WTC11 (cell line): Measurements from ENCODE around the gene ZCCHC7.
"Not testable (repeated sequence)": the region's sequence is repeated elsewhere in the genome, so short reads cannot be mapped to it uniquely, and the experiment has no call there.

ENCODE experiments used
- ATF2 ChIP-seq: sonication (generic); formaldehyde crosslinking; IDR thresholded peaks from 2 replicates; pipeline ENCODE4 v1.8.1; 2022; ENCODE audit warnings: low read depth, missing genetic modification reagents, borderline replicate concordance
- ATF3 ChIP-seq: sonication (generic); formaldehyde crosslinking; conservative IDR thresholded peaks from 2 replicates; pipeline ENCODE4 v1.8.1; 2022; ENCODE audit warnings: mild to moderate bottlenecking, missing genetic modification reagents
- CTCF ChIP-seq: fragments of 200-600 bp; IDR thresholded peaks from 2 replicates; pipeline ENCODE4 v1.8.0; 2022; ENCODE audit warnings: antibody characterized with exemption
- E2F1 ChIP-seq: sonication (generic); formaldehyde crosslinking; IDR thresholded peaks from 2 replicates; pipeline ENCODE4 v1.8.0; 2022; ENCODE audit warnings: mild to moderate bottlenecking, missing genetic modification reagents
- HMGA2 ChIP-seq: fragments of 250-450 bp; sonication (Bioruptor Pico); IDR thresholded peaks from 2 replicates; pipeline ENCODE4 v1.4.0; 2021; ENCODE audit warnings: mild to moderate bottlenecking, moderate library complexity
- MAX ChIP-seq: sonication (generic); formaldehyde crosslinking; IDR thresholded peaks from 2 replicates; pipeline ENCODE4 v1.8.0; 2022; ENCODE audit warnings: mild to moderate bottlenecking, missing genetic modification reagents
- PREB ChIP-seq: sonication (generic); formaldehyde crosslinking; IDR thresholded peaks from 2 replicates; pipeline ENCODE4 v1.8.1; 2022; ENCODE audit warnings: mild to moderate bottlenecking, missing genetic modification reagents, moderate library complexity, borderline replicate concordance
- SMAD3 ChIP-seq: sonication (generic); formaldehyde crosslinking; IDR thresholded peaks from 2 replicates; pipeline ENCODE4 v1.8.0; 2022; ENCODE audit warnings: missing genetic modification reagents, mild to moderate bottlenecking, borderline replicate concordance
- USF2 ChIP-seq: sonication (generic); formaldehyde crosslinking; IDR thresholded peaks from 2 replicates; pipeline ENCODE4 v1.8.1; 2023; ENCODE audit warnings: mild to moderate bottlenecking, missing genetic modification reagents, moderate library complexity
- ZNF232 ChIP-seq: sonication (generic); formaldehyde crosslinking; IDR thresholded peaks from 2 replicates; pipeline ENCODE4 v1.8.0; 2022; ENCODE audit warnings: mild to moderate bottlenecking, missing genetic modification reagents

- not testable (repeated sequence) for TF ChIP-seq PREB (CRISPR knock-in tag); CTCF; E2F1 (CRISPR knock-in tag); ATF3; USF2; HMGA2 (CRISPR knock-in tag); SMAD3 (CRISPR knock-in tag); ATF2 (CRISPR knock-in tag); MAX (CRISPR knock-in tag); ZNF232 (CRISPR knock-in tag)
Observed at GRCh38 chr9:37291612-37292238, 171.4 kb downstream of the ZCCHC7 start.
